PC-9 (cell line): ENCODE measurements around the gene MED20. TPM values are rescaled to one million over a fixed set of nuclear protein-coding genes. Genes with fewer than 3 reads are reported as not detected.
A peak's percentile ranks its signal among the peaks of the same experiment; 100 is the strongest.

Experiments used
- BruUV-seq: library from RNA; stranded (reverse); fragments of 400-500 nt; replicated peaks from 2 replicates; lab custom pipeline; 2021; lab: Mats Ljungman, UMichigan
- CTCF ChIA-PET: fragments of 300-600 bp; sonication (Branson Sonifier 250); formaldehyde crosslinking; loops from one replicate; lab custom pipeline; 2022; ENCODE audit warnings: antibody characterized with exemption; lab: Charles Lee
- POLR2A ChIA-PET: fragments of 300-600 bp; sonication (Branson Sonifier 250); formaldehyde crosslinking; loops from one replicate; lab custom pipeline; 2022; ENCODE audit warnings: antibody characterized with exemption; ENCODE audit not compliant: unreplicated experiment; lab: Charles Lee
- DNase-seq, 2 experiments: peaks; one replicate each; pipeline versions ENCODE4 v3.0.0 to v3.0.0-alpha.2; 2015 to 2022; ENCODE audit warnings: mixed read lengths in 1 of 2
- H2AFZ ChIP-seq: fragments of 200-600 bp; sonication (generic); 2 replicates; pipeline ENCODE4 v1.8.1; 2017; ENCODE audit warnings: antibody characterized with exemption
- H3F3A ChIP-seq: fragments of 200-600 bp; sonication (generic); 2 replicates; pipeline ENCODE4 v1.8.1; 2017; ENCODE audit warnings: antibody characterized with exemption, mild to moderate bottlenecking, low read depth; ENCODE audit not compliant: insufficient read depth
- H3K27ac ChIP-seq: fragments of 200-600 bp; sonication (generic); 2 replicates; pipeline ENCODE4 v1.6.1; 2016; ENCODE audit warnings: mixed run types
- H3K27me3 ChIP-seq: fragments of 200-600 bp; sonication (generic); 2 replicates; pipeline ENCODE4 v1.6.1; 2016; ENCODE audit warnings: low read depth, mixed run types; ENCODE audit not compliant: insufficient read depth
- H3K36me3 ChIP-seq: fragments of 200-600 bp; sonication (generic); 2 replicates; pipeline ENCODE4 v1.6.1; 2016; ENCODE audit warnings: low read depth, mixed run types
- H3K4me1 ChIP-seq: fragments of 200-600 bp; sonication (generic); replicated peaks from 2 replicates; pipeline ENCODE4 v1.6.1; 2016; ENCODE audit warnings: mixed run types; ENCODE audit not compliant: insufficient read depth
- H3K4me2 ChIP-seq: fragments of 200-600 bp; sonication (generic); 2 replicates; pipeline ENCODE4 v1.6.1; 2017; ENCODE audit warnings: mixed run types
- H3K4me3 ChIP-seq: fragments of 200-600 bp; sonication (generic); 2 replicates; pipeline ENCODE4 v1.6.1; 2016; ENCODE audit warnings: mixed run types
- H3K79me2 ChIP-seq: fragments of 200-600 bp; sonication (generic); 2 replicates; pipeline ENCODE4 v1.6.1; 2017; ENCODE audit warnings: low read depth, mixed run types
- H3K9me2 ChIP-seq: fragments of 200-600 bp; sonication (generic); 2 replicates; pipeline ENCODE4 v1.8.1; 2017; ENCODE audit warnings: mild to moderate bottlenecking; ENCODE audit not compliant: insufficient read depth
- H3K9me3 ChIP-seq: fragments of 200-600 bp; sonication (generic); 2 replicates; pipeline ENCODE4 v1.8.1; 2016; ENCODE audit warnings: low read depth; ENCODE audit not compliant: insufficient read depth
- H4K20me1 ChIP-seq: fragments of 200-600 bp; sonication (generic); 2 replicates; pipeline ENCODE4 v1.8.1; 2017; ENCODE audit not compliant: insufficient read depth
- CTCF ChIP-seq: fragments of 200-600 bp; sonication (generic); conservative IDR thresholded peaks from 2 replicates; pipeline ENCODE4 v1.6.1; 2017; ENCODE audit warnings: mixed run types, antibody characterized with exemption, mild to moderate bottlenecking, moderate library complexity
- EZH2 ChIP-seq: fragments of 200-600 bp; sonication (generic); IDR thresholded peaks from 2 replicates; pipeline ENCODE4 v1.8.0; 2017; ENCODE audit warnings: antibody characterized with exemption, low read depth
- intact Hi-C: fragments of 100-400 bp; cut with micrococcal nuclease; formaldehyde crosslinking; loops from one replicate; pipeline ENCODE4 v1.10.0; 2022; ENCODE audit not compliant: unreplicated experiment
- total RNA-seq: library from RNA; stranded (reverse); gene quantifications from 2 replicates; pipeline ENCODE4 v1.2.3, GENCODE V29; 2021

The MED20 gene
- total RNA-seq, 1 experiment from 2014 or later: 45.8 TPM

GRCh38 chr6:41900861-41901260 is 20.1 kb downstream of the MED20 start:
- H3K36me3 ChIP-seq: peaks cover 19% of the 10 kb centered on the region; the same call in 1 of the 2 replicates
- no TSS peak for BruUV-seq
- no peak overlapping the region for H2AFZ ChIP-seq
- H4K20me1 ChIP-seq: no peaks in the 10 kb centered on the region
- no peaks in the 10 kb centered on the region for H3K79me2 ChIP-seq
- peaks cover 9% of the 10 kb centered on the region; the same call in 1 of the 2 replicates for H3F3A ChIP-seq
- no peaks in the 10 kb centered on the region for H3K9me3 ChIP-seq
- no peak overlapping the region for H3K4me3 ChIP-seq
- no peaks in the 10 kb centered on the region for H3K9me2 ChIP-seq
- POLR2A ChIA-PET: no interaction called here
- no peak overlapping the region for H3K4me2 ChIP-seq
- intact Hi-C loops: no loop called here
- H3K27ac ChIP-seq: no peak overlapping the region
- CTCF ChIA-PET: interaction anchor here (0.6 kb wide), 1 partner anchor 55 kb away, joined by 3 read pairs; no protein-coding TSS in a partner anchor
- DNase-seq: no peak
- TF ChIP-seq EZH2 (no peak), CTCF (no peak)
- peaks cover 13% of the 10 kb centered on the region for H3K4me1 ChIP-seq
- no peaks in the 10 kb centered on the region for H3K27me3 ChIP-seq

GRCh38 chr6:41896281-41896680 is 24.7 kb downstream of the MED20 start:
- Histone ChIP-seq H3K27me3 (no peaks in the 10 kb centered on the region), H3K27ac (peak overlapping the region; percentile 79), H3K79me2 (no peaks in the 10 kb centered on the region), H3K4me2 (peak overlapping the region; percentile 77), H3K36me3 (0 out of 2 replicates have a peak, but pooled peaks cover 11% of the 10 kb centered on the region), H3K4me3 (peak overlapping the region; percentile 69), H3K9me2 (no peaks in the 10 kb centered on the region), H3F3A (peaks cover 17% of the 10 kb centered on the region; the same call in 1 of the 2 replicates), H2AFZ (peak overlapping the region; percentile 77; the same call in 1 of the 2 replicates), H3K9me3 (no peaks in the 10 kb centered on the region), H4K20me1 (no peaks in the 10 kb centered on the region), H3K4me1 (peaks cover 16% of the 10 kb centered on the region)
- ChIA-PET POLR2A (interaction anchor here (0.6 to 0.7 kb wide), 4 partner anchors 25 to 163 kb away, joined by 3 to 6 read pairs (median 6); partner anchors contain the start of gene MED20), CTCF (interaction anchor here (0.6 to 0.7 kb wide), 2 partner anchors 108 to 320 kb away, joined by 8 read pairs; no protein-coding TSS in a partner anchor)
- intact Hi-C loops: no loop called here
- TF ChIP-seq EZH2 (no peak), CTCF (no peak)
- no peak for DNase-seq
- no TSS peak for BruUV-seq

- peak within 1 kb of the TSS; percentile 69 for H3K4me3 ChIP-seq
- H3K4me1 ChIP-seq: peaks cover 16% of the 10 kb centered on the region
- peaks cover 17% of the 10 kb centered on the region; the same call in 1 of the 2 replicates for H3F3A ChIP-seq
- no peaks in the 10 kb centered on the region for H3K9me3 ChIP-seq
- CTCF ChIA-PET: interaction anchor here (0.6 to 0.7 kb wide), 2 partner anchors 107 to 148 kb away, joined by 3 to 8 read pairs; no protein-coding TSS in a partner anchor
- H3K9me2 ChIP-seq: no peaks in the 10 kb centered on the region
- DNase-seq: peak; percentile 79 to 85
- no peaks in the 10 kb centered on the region; the same call in 1 of the 2 replicates for H4K20me1 ChIP-seq
- peak within 1 kb of the TSS; percentile 79 for H3K27ac ChIP-seq
- TSS peak; percentile 65 for BruUV-seq
- 0 out of 2 replicates have a peak, but pooled peaks cover 5% of the 10 kb centered on the region for H3K36me3 ChIP-seq
- POLR2A ChIA-PET: interaction anchor here (0.6 to 0.7 kb wide), 5 partner anchors 25 to 1089 kb away, joined by 3 to 6 read pairs (median 6); partner anchors contain the start of genes MED20 and PPP2R5D
- intact Hi-C loops: loop anchor here (2.0 kb wide), 1 partner anchor 25 kb away; the partner anchor contains the start of genes BYSL and MED20
- H3K79me2 ChIP-seq: no peaks in the 10 kb centered on the region
- peak within 1 kb of the TSS; percentile 77 for H2AFZ ChIP-seq
- H3K27me3 ChIP-seq: no peaks in the 10 kb centered on the region
- no peak for TF ChIP-seq EZH2
- no peak for TF ChIP-seq CTCF
- H3K4me2 ChIP-seq: peak within 1 kb of the TSS; percentile 97
Measured at GRCh38 chr6:41895300-41896233, 25.4 kb downstream of the MED20 start, which contains the start of gene USP49. Gene USP49 (minus strand): TSS chr6:41895375. CDS start chr6:41806983, 88,392 bp downstream.
